ENCODE data around the gene SNAPIN. TPM values are rescaled to one million over a fixed set of nuclear protein-coding genes. Genes with fewer than 3 reads are reported as not detected.
A peak's percentile ranks its signal among the peaks of the same experiment; 100 is the strongest.

SNAPIN gene
- total RNA-seq, 4 donors from 2014 or later = 64.0 to 127 (median 90.0) TPM

GRCh38 chr1:153630384-153630783 lies 28.1 kb upstream of the SNAPIN start:
- no peak for TF ChIP-seq CTCF (IDR thresholded peaks at IDR 0.05 in 4 of 5, conservative IDR thresholded peaks at IDR 0.05 in 1 of 5)
- TF ChIP-seq POLR2A (IDR thresholded peaks at IDR 0.05) = no peak
- Histone ChIP-seq H3K4me1 (peaks cover 52 to 64% of the 10 kb centered on the region in 2 donors), H3K4me3 (peak overlapping the region; percentile 7 to 48 (median 20)), H3K9me3 (no peaks in the 10 kb centered on the region), H3K27me3 (no peaks in the 10 kb centered on the region), H3K27ac (peak overlapping the region; percentile 95 to 100 (median 100)), H3K36me3 (peaks cover 0 to 1% of the 10 kb centered on the region in 2 donors)
- intact Hi-C loops (cut with DNase I; ENCODE audit: low total_unique reads) (loop anchor here (10.0 kb wide), 2 partner anchors 794 to 1796 kb away; partner anchors contain the start of genes C2CD4D and RORC), in situ Hi-C loops (cut with MboI; ENCODE audit: low sequenced_read_pairs in 4 of 4) (no loop called here)
- ATAC-seq (no peak), DNase-seq (no peak)

- no peaks in the 10 kb centered on the region for H3K9me3 ChIP-seq
- peak overlapping the region in 1 of 4 donors; percentile 25 for H3K4me3 ChIP-seq
- DNase-seq (no peak), ATAC-seq (no peak)
- H3K27ac ChIP-seq = peak overlapping the region; percentile 95 to 100 (median 100)
- H3K27me3 ChIP-seq = no peaks in the 10 kb centered on the region
- peaks cover 0 to 1% of the 10 kb centered on the region in 2 donors for H3K36me3 ChIP-seq
- in situ Hi-C loops (cut with MboI; ENCODE audit: low sequenced_read_pairs in 4 of 4) (no loop called here), intact Hi-C loops (cut with DNase I; ENCODE audit: low total_unique reads) (loop anchor here (10.0 kb wide), 2 partner anchors 793 to 1797 kb away; partner anchors contain the start of genes C2CD4D and RORC)
- peaks cover 56 to 64% of the 10 kb centered on the region in 2 donors for H3K4me1 ChIP-seq
- TF ChIP-seq POLR2A (IDR thresholded peaks at IDR 0.05) = no peak
- no peak for TF ChIP-seq CTCF (IDR thresholded peaks at IDR 0.05 in 4 of 5, conservative IDR thresholded peaks at IDR 0.05 in 1 of 5)
Observed at GRCh38 chr1:153631047-153632022, 27.2 kb upstream of the SNAPIN start.

- Histone ChIP-seq H3K9me3 (no peaks in the 10 kb centered on the region), H3K36me3 (peaks cover 0 to 15% of the 10 kb centered on the region in 2 donors), H3K4me3 (peak overlapping the region; percentile 38 to 99 (median 79)), H3K27ac (peak overlapping the region; percentile 95 to 100 (median 100)), H3K4me1 (peaks cover 57 to 70% of the 10 kb centered on the region in 2 donors), H3K27me3 (no peaks in the 10 kb centered on the region)
- in situ Hi-C loops (cut with MboI; ENCODE audit: low sequenced_read_pairs in 4 of 4) = no loop called here
- TF ChIP-seq CTCF (IDR thresholded peaks at IDR 0.05 in 4 of 5, conservative IDR thresholded peaks at IDR 0.05 in 1 of 5) (no peak), POLR2A (IDR thresholded peaks at IDR 0.05) (no peak)
- peak; percentile 20 to 28 for ATAC-seq
- intact Hi-C loops (cut with DNase I; ENCODE audit: low total_unique reads) = loop anchor here (10.0 kb wide), 2 partner anchors 792 to 1798 kb away; partner anchors contain the start of genes C2CD4D and RORC
- no peak for DNase-seq
Observed at GRCh38 chr1:153633161-153633753, 25.2 kb upstream of the SNAPIN start.

- H3K36me3 ChIP-seq = peaks cover 0 to 20% of the 10 kb centered on the region in 2 donors
- peak in 1 of 5 experiments; percentile 24 for TF ChIP-seq CTCF (IDR thresholded peaks at IDR 0.05 in 4 of 5, conservative IDR thresholded peaks at IDR 0.05 in 1 of 5)
- peak; percentile 83 to 91 for TF ChIP-seq POLR2A (IDR thresholded peaks at IDR 0.05)
- peak within 1 kb of the TSS; percentile 95 to 100 (median 100) for H3K27ac ChIP-seq
- H3K27me3 ChIP-seq = no peaks in the 10 kb centered on the region
- DNase-seq (peak; percentile 98 to 99), ATAC-seq (peak; percentile 77 to 88)
- peak within 1 kb of the TSS; percentile 68 to 99 (median 94) for H3K4me3 ChIP-seq
- intact Hi-C loops (cut with DNase I; ENCODE audit: low total_unique reads) = loop anchor here (10.0 kb wide), 2 partner anchors 791 to 1799 kb away; partner anchors contain the start of genes C2CD4D and RORC
- H3K4me1 ChIP-seq = peaks cover 61 to 75% of the 10 kb centered on the region in 2 donors
- H3K9me3 ChIP-seq = no peaks in the 10 kb centered on the region
- in situ Hi-C loops (cut with MboI; ENCODE audit: low sequenced_read_pairs in 4 of 4) = no loop called here
Observed at GRCh38 chr1:153633754-153634665, 24.5 kb upstream of the SNAPIN start, which contains the start of gene CHTOP. TSS of gene CHTOP (plus strand) at chr1:153634066. CDS start at chr1:153636589, 2,523 bp downstream.

Data from gastrocnemius medialis (tissue), 4 donors.